Stimulated activated CD8-positive, alpha-beta memory T cell treated with anti-CD3 and anti-CD28 coated beads, Interleukin-4, amount 100 ng/mL, for 48 hours (primary cell): ENCODE measurements around the gene ETV7.
"Not testable (repeated sequence)": the region's sequence is repeated elsewhere in the genome, so short reads cannot be mapped to it uniquely, and the experiment has no call there.

ENCODE experiments used
- DNase-seq: peaks from one replicate; pipeline ENCODE4 v3.0.0-alpha.2; 2020

ETV7 gene

DNA sequence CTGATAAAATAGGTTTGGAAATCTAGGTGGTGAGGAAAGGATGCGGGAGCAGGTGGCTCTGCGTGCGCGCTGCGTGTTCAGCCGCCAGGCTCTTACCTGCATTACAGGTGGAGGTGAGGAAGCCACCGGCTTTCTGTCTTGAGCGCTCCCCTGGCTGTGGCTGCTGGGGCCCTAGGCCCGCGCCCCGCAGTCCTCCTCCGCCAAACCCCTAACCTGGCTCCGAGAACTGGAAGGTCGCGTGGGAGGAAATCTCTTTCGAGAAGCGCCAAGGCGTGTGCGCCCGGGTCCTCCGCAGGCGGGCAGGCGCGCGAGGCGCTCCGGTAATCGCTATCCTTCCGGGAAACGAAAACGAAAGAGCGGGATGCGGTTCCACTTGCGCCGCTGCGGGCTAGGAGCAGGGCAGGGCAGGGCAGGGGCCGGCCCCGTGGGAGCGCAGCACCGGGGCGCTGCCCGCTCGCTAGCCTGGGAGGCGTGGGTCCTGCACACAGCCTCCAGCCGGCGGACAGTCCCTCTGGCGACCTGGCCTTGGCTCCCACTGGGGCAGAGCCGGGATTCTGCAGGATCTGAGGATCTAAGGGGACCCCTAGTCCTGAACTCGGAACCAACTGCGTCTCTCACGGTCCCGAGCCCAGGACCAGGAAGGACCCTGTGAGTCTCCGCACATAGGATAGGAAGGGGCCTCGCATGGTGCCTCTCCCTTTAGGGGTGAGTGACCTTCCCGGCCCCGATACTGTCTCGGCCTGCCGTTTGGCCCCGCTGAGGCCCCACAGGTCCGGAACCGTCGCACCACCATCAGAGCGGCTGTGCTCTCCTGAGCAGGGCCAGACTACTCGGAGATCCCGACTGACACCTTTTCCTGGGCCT, at the start of gene ETV7:
TSS of gene ETV7 (minus strand) at position 230 of the 864 bp plus-strand sequence. CDS start at position 102, 128 bp downstream.
- peak; percentile 59 for DNase-seq

DNA sequence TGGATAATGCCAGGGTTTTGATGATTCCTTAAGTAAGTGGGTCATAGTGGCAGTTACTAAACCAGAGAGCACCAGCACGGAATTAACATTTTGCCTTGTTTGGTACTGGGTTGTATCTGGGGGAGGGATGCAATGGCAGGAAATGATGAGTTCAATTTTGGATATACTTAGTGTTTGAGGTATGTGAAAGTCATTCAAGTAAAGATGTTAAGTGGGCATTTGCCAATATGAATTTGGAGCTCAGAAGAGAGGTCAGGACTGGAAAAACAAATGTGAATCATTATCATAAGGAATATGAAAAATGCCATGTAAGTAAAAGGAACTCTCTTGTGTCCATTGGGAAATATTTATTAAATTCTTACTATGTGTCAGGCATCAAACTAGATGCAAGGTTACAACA, 49.0 kb upstream of the ETV7 start:
- no peak for DNase-seq

DNA sequence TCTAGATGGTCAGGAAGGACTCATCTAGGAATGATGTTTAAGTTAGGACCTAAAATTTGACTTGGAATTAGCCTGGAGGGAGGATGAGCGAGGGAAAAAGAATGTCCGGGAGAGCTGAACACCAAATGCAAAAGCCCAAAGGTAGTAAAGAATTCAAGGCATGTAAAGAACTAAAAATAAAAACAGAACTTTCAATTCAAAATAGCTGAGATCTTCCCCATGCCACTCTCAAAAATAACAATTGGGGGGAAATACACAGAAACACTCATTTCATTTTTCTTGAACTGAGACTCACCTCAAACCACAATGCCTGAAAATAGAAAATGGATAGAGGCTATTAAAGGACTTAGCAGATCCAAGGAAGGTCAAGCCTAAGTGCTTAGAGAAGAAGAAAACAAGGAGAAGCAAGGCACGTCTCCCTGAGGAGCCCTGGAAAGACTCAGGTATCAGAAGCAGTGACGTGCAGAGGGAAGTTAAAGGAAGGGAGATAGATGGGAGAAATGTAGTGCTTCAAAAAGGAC, 44.7 kb upstream of the ETV7 start:
- no peak for DNase-seq

DNA sequence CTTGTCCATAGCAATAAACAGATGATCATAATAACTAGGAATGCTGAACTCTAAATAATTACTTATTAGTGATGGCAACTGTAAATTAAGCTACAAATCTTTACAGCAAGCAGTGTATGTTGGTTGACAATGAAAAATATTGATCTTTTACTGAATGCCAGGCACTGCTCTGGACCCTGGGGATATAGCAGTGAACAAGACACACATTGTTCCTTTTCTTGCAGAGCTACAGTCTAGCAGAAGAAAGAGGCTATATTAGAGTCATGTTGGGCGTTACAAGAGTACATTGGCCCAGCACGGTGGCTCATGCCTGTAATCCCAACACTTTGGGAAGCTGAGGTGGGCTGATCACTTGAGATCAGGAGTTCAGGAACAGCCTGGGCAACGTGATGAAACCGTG, 43.7 kb upstream of the ETV7 start:
- no peak for DNase-seq

DNA sequence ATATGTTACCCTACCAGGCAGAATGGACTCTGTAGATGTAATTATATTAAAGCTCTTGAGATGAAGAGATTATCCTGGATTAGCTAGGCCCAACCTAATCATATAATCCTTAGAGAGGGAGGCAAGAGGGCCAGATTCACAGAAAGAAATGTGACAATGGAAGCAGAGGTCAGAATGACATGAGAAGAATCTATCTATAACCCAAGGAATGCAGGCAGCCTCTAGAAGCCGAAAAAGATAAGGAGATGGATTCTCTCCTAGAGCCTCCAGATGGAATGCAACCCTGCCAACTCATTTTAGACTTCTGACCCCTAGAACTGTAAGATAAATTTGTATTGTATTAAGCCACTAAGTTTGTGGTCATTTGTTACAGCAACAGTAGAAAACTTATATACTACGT, 42.9 kb upstream of the ETV7 start:
- DNase-seq: no peak

DNA sequence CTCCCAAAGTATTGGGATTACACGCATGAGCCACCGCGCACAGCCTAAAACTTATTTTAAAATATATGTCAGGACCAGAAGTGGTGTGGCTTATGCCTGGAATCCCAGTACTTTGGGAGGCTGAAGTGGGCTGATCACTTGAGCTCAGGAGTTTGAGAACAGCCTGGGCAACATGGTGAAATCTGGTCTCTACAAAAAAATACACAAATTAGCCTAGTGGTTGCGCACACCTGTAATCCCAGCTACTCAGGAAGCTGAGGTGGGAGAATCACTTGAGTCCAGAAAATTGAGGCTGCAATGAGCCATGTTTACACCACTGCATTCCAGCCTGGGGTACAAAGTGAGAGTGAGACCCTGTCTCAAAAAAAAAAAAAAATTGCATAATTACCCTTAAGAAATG, 41.4 kb upstream of the ETV7 start:
- no peak for DNase-seq

DNA sequence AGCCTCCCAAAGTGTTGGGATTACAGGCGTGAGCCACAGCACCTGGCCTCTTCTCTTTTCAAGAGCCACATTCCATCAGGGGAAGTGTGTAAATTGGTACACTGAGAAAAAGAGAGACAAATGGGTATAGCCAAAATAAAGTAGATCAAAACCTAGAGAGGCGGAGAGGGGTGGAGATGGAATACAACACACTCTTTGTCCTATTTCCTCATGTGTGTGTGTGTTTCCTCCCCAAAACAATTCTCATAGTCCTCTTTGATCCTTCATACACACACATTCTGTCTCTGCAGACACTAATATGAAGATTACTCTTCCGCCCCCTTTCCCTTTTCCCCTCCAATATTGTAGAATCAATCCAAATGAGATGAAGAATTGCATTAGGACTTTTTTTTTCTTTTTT, 39.2 kb upstream of the ETV7 start:
- DNase-seq: no peak

DNA sequence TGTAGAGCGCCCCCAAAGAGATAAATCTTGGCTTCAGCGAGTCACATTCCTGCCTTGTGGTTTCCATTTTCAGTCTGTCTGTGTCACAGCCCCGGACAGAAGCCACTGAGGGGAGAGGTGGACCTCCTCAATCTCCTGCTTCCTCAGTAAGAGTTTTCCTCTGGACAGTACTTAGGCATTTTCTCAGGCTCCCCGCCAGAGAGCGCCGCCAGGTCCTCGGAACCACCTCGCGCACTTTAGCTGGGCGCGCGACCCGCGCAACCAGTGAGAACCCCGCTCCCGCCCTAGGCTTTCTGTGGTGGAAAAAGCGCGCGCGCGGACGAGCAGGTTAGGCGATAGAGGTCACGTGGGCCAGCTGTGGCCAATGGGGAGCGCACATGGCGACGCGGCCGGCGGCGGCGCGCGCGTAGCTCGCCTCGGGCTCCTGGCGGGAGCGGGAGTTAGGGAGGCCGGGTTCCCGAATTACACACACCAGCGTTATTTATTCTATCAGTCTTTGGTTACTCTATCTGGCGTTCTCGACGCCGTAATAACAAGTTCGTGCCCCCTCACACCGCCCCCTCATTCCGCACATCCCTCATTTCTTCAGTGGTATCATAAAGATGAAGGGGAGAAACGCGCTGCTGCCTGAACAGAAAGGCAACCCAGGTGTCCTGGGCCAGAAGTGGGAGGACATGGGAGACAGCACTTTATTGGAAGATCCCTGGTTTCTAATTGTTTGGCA, 35.8 kb upstream of the ETV7 start:
- peak; percentile 98 for DNase-seq

DNA sequence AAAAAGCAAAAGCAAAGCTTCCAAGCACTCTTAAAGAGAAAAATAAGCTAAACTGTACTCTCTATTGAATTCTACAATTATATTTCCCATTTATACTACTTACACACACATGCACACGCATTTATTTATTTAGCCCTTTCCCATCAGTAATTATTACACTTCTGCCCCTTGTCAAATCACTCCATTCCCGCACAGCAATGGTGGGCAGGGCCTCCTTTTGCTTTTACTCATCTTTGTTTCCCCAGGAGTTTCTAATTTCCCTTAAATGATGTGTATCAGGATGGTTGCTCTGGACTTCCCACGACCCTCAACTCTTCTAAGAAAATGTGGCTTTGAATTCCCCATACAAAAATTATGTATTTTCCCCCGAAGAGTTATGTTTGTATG, 35.2 kb upstream of the ETV7 start:
- no peak for DNase-seq

DNA sequence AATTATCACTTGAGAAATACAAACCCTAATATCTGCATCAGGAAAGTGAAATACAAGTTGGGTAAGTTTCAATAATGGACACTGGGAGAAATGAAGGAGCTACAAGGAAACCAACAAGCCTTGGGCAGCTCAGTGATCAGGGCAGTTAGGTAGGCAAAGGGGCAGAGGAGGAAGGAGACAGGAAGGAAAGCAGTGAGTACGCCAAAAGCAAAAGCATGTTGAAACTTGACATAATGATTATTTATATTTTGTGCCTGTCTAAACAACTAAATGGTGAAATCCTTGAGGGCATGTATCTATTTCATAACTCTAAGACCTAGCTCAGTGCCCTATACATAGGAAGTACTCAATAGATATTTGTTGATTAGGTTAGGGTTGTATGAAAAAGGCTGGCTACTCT, 31.8 kb upstream of the ETV7 start:
- no peak for DNase-seq

DNA sequence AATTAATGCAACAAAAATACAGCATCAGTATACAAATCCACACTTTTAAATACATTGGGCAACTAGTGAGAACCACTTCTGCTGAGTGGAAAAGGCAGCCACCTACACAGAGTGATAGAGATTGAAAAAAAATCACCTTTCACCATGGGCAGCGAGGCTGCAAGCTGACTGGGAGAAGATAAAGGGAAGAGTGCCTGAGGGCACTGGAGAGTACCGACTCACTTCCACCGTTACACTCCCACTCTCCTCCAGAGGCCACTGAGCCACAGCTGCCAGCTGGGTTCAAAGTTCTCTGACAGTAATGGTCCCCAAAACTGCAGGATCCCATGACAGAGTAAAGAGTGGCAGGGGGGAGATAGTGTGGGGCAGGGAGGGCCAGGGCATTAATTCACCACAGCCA, 31.1 kb upstream of the ETV7 start:
- DNase-seq: no peak

DNA sequence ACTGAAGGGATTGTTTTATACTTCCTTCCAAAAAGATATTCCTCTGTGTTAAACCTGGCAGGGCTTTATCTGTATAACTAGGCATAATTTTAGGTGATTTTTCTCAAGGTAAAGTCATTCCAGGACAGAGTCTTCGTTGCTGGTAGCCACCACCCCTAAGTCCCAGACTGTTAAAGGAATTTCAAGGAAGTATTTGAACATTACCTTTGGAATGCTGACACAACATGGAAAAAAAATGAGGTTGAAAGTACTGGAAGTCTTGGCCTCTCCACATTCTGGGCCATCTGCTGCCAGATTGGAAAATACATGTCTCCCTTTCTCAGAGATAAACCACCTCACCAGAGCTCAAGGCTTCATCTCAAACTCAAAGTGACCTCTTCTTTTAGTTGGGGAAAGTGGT, 27.0 kb upstream of the ETV7 start:
- DNase-seq: no peak

DNA sequence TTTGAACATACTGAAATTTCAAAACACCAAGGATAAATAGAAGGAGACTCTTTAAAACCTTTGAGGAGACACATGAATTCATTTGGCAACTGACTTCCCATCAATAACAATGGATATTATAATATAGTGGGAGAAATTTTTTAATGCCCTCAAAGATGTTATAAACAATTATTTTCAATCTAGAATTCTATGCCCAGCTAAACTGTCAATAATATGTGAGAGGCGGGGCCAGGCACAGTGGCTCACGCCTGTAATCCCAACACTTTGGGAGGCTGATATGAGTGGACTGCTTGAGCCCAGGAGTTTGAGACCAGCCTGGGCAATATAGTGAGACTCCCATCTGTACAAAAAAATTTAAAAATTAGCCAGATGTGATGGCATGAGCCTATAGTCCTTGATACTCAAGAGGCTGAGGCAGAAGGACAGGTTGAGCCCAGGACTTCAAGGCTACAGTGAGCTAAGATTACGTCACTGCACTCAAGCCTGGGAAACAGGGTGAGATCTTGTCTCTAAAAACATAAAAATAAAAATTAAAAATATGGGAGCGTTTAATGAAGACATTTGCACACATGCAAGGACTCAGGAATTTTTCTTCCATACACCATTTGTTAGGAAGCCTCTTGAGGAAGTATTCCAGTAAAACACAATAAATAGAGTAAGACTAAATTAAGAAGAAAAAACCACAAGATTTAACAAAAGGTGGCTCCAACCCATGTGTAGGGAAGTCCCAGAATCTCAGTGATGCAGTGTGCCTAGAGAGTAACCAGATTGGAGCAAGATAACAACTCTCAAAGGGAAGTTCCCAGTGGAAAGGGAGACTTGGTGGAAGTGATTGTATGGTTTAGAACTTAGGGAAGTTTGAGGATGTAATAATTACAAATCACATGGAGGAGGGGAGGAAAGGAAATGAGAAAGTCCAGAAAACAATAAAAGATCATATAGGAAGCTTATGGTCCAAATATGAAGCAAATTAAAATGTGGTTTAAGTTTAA, 26.3 kb upstream of the ETV7 start:
- DNase-seq: no peak

DNA sequence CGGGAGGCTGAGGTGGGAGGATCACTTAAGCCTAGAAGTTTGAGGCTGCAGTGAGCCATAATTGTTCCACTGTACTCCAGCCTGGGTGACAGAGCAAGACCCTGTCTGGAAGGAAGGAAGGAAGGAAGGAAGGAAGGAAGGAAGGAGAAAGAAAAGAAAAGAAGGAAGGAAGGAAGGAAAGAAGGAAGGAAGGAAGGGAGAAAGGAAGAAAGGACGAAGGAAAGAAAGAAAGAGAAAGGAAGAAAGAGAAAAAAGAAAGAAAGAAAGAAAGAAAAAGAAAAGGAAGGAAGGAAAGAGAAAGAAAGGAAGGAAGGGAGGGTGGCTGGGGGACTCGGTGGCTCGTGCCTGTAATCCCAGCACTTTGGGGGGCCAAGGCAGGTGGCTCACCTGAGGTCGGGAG, 22.2 kb upstream of the ETV7 start:
- not testable (repeated sequence) for DNase-seq

DNA sequence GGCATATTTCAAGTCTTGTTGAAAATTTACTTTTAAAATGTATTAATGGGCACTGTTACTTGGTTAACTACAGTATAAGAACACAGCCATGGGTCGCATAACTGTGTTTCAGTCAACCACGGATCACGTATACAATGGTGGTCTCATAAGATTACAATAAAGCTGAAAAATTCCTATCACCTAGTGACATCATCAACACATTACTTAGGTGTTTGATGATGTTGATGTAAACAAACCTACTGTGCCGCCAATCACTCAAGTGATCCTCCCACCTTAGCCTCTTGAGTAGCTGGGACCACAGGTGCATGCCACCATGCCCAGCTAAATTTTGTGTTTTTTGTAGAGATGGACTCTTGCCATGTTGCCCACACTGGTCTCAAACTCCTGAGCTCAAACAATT, 16.7 kb upstream of the ETV7 start:
- DNase-seq: no peak

DNA sequence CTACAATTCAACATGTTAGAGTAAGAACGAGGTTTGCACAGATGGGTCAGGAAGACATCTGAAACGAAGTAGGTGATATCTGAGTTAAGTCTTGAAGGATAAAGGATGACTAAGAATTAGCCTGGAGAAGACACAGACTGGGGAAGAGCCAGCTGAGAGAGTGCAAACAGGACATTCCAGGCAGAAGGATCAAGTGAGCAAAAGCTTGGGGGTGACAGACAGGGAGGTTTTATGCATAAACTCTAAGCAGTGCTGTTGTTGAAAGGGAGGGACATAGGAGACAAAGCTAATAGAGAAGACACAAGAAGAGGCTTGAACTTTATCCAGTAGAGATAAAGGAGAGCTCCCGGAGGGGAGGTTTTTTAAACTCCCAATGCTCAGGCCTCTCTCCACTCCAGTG, 15.0 kb upstream of the ETV7 start:
- DNase-seq: no peak

DNA sequence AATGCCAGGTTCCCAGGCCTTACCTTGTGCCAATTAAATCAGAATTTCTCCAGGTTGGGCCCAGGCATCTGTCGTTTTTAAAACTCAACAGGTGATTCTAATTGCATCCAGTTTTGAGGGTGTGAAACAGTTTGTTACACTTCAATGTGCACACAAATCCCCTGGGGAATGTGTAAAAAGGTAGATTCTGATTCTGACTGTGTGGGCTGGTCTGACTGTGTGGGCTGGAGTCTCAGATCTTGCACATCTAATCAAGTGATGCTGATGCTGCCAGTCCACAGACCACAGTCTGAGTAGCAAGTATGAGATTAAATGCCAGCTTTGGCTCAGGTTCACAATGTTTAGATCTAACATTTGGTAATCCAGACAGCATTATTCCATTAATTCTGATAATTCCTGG, 12.5 kb upstream of the ETV7 start:
- no peak for DNase-seq

DNA sequence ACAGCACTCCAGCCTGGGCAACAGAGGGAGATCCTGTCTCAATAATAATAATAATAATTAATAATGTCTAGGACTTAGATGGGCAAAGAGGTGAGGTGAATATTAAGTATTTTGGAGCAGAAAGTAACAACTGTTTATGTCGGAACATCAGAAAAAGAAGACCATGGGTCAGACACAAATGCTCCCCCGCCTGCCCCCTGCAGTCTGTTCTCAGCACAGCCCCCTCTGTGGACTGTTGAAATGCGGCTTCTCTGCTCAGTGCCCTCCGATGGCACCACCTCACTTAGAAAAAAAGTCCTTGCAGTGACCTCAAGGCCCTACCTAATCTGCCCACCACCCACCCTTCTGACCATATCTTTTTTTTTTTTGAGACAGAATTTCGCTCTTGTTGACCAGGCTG, 5.2 kb upstream of the ETV7 start:
- no peak for DNase-seq

DNA sequence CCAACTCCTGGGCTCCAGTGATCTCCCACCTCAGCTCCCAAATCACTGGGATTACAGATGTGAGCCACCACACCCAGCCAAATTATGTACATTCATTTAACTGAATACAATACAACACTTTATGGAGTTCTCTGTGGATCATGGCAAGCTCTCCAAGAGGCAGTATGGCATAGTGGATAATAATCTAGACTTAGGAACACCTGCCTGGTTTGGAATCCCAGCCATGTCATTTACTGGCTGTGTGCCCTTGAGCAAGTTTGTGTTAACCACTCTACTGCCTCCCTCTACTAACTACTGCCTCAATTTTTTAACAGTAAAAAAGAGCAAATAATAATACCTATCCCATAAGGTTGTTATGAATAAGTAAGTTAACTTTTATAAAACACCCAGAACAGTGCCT, 1.9 kb upstream of the ETV7 start:
- no peak for DNase-seq

DNA sequence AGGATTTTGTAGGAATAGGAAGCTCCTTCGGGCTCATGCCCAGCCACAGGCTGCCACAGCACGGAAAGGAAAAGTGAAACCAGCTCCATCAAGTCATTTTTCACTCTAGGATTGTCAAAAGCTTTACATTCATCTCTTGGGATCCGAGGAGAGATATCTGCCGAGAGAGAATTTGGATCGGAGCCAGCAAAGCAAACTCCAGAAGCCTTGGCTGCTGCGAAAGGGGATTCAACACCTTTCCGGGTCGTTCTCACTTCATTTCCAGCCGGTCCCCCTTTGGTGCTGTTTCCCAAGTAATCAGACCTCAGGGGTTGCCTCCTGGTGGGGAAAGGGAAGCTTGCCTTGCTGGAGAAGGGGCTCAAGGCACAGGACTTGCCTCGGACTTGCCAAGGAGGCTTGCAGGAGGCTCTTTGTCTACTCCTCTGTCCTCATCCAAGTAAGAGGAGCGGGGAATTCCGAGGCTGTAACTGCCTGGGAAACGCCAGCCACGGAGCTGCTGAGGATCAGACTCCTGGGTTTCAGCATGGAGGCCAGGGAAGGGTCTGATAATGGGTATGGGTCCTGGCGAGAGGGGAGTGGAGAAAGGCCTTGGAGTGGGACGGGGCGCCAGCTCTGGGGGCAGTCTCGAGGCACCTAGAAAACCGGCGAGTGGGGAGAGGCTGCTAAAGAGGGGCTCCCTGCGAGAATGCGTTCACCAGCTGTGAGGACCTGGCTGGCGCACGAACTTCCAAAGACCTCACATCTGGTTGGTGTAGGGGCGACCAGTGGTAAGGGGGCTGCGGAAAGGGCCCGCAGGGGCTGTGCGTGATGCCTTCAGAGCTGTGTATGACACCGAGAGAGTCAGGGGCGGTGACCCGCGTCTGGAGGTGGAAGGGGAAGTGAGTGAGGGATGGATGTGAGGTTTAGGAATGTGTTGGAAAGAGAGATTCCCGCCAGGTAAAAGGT, 702 bp downstream of the ETV7 start:
- peak; percentile 27 for DNase-seq

DNA sequence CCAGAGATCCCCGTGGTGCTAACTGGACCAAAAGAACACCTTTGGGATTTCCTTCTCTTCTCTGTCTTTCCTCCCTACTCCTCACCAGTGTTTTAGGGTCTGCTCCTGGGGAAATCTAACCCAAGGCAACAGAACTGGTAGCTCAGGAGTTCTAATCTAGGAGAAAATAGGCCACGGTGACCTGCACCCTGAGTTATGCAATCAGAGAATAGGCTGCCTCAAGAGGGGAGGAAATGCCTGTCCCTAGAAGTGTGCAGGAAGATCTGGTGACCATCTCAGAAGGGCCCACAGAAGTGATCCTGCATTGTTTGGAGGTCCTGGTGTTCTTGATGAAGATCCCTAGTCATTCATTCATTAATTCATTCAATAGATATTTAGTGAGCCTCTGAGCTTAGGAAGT, 3.4 kb downstream of the ETV7 start:
- no peak for DNase-seq

DNA sequence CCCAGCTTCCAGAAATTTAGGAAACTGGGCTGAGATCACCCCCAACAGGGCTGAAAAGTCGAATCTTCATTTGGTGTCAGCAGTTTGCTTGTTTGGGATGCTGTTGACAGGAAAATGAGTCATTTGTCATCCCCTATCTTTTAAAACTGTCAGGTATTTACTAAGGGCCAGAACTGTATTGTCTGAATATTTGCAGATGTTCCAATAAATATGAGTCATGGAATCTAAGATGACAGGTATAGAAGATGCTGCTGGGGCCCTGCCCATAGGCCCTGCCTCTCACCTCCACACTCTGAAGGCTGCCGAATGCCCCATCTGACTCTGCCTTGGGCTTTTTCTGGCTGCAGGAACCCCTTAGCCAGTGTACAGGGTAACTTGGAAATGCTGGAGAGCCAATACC, 3.9 kb downstream of the ETV7 start:
- no peak for DNase-seq
